HUES6 (cell line): Measurements from ENCODE around the gene LEMD1.

ENCODE experiments used
- H3K27ac ChIP-seq: 2 replicates; pipeline ENCODE4 v1.7.0; 2013; ENCODE audit warnings: low read depth, mild to moderate bottlenecking, low read length, inconsistent platforms
- H3K27me3 ChIP-seq: 2 replicates; pipeline ENCODE4 v1.6.1; 2013; ENCODE audit warnings: low read length; ENCODE audit not compliant: control insufficient read depth, insufficient read depth
- H3K36me3 ChIP-seq: 2 replicates; pipeline ENCODE4 v1.6.1; 2013; ENCODE audit warnings: low read length; ENCODE audit not compliant: control insufficient read depth, insufficient read depth
- H3K4me1 ChIP-seq: 2 replicates; pipeline ENCODE4 v1.6.1; 2013; ENCODE audit warnings: low read length; ENCODE audit not compliant: control insufficient read depth, insufficient read depth
- H3K4me3 ChIP-seq: 2 replicates; pipeline ENCODE4 v1.5.1; 2013; ENCODE audit warnings: low read depth, low read length
- H3K9ac ChIP-seq: one replicate; pipeline ENCODE4 v1.6.1; 2013; ENCODE audit warnings: mild to moderate bottlenecking, low read length
- H3K9me3 ChIP-seq: 2 replicates; pipeline ENCODE4 v1.6.1; 2013; ENCODE audit warnings: low read depth, low read length; ENCODE audit not compliant: control insufficient read depth, insufficient read depth

Gene LEMD1

GRCh38 chr1:205339717-205340116, 82.1 kb downstream of the LEMD1 start:
- Histone ChIP-seq H3K9ac (no peak overlapping the region), H3K9me3 (no peaks in the 10 kb centered on the region), H3K27me3 (peaks cover 29% of the 10 kb centered on the region), H3K4me3 (no peak overlapping the region), H3K4me1 (peaks cover 32% of the 10 kb centered on the region), H3K36me3 (no peaks in the 10 kb centered on the region), H3K27ac (no peak overlapping the region)

GRCh38 chr1:205339197-205339702, 82.6 kb downstream of the LEMD1 start:
- Histone ChIP-seq H3K4me3 (no peak overlapping the region), H3K27ac (no peak overlapping the region), H3K9ac (no peak overlapping the region), H3K9me3 (no peaks in the 10 kb centered on the region), H3K4me1 (peaks cover 27% of the 10 kb centered on the region), H3K36me3 (no peaks in the 10 kb centered on the region), H3K27me3 (peaks cover 24% of the 10 kb centered on the region)

GRCh38 chr1:205338011-205338410, 83.8 kb downstream of the LEMD1 start:
- Histone ChIP-seq H3K4me1 (peaks cover 23% of the 10 kb centered on the region), H3K9ac (no peak overlapping the region), H3K9me3 (no peaks in the 10 kb centered on the region), H3K4me3 (no peak overlapping the region), H3K36me3 (no peaks in the 10 kb centered on the region), H3K27me3 (peaks cover 13% of the 10 kb centered on the region), H3K27ac (no peak overlapping the region)

DNA sequence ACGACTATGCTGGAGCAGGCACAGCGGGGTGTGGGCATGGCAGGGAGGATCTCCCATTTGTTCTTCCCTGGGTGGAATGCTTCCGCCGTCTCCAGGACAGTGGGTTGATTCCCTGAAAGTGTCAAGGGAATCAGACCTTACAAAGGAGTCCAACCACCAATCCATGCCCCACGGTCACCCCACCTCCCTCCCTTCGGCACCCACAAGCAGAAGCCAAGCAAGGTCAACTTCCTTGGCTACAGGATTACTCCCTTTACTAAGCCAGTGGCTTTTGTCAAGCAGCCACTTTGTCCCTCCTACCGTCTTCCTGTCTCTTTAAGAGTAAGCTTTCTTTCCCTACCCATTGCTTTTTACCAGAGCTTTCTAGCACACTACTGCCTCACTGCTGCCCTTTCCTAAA, 84.4 kb downstream of the LEMD1 start:
- H3K27ac ChIP-seq = no peak overlapping the region
- no peak overlapping the region for H3K9ac ChIP-seq
- H3K4me1 ChIP-seq = peaks cover 23% of the 10 kb centered on the region
- no peaks in the 10 kb centered on the region for H3K36me3 ChIP-seq
- H3K27me3 ChIP-seq = peaks cover 7% of the 10 kb centered on the region
- H3K9me3 ChIP-seq = no peaks in the 10 kb centered on the region
- no peak overlapping the region for H3K4me3 ChIP-seq

- H3K27me3 ChIP-seq = no peaks in the 10 kb centered on the region
- no peaks in the 10 kb centered on the region for H3K9me3 ChIP-seq
- H3K4me1 ChIP-seq = peaks cover 17% of the 10 kb centered on the region
- no peak overlapping the region for H3K27ac ChIP-seq
- no peak overlapping the region for H3K4me3 ChIP-seq
- H3K9ac ChIP-seq = no peak overlapping the region
- H3K36me3 ChIP-seq = no peaks in the 10 kb centered on the region
Observed at GRCh38 chr1:205335692-205336091, 86.2 kb downstream of the LEMD1 start.

GRCh38 chr1:205332015-205332791, 89.7 kb downstream of the LEMD1 start:
- Histone ChIP-seq H3K9me3 (no peaks in the 10 kb centered on the region), H3K27me3 (no peaks in the 10 kb centered on the region), H3K4me1 (peaks cover 12% of the 10 kb centered on the region), H3K9ac (no peak overlapping the region), H3K4me3 (no peak overlapping the region), H3K36me3 (no peaks in the 10 kb centered on the region), H3K27ac (no peak overlapping the region)
